Measurements from ENCODE around the gene EID1.

The EID1 gene

DNA sequence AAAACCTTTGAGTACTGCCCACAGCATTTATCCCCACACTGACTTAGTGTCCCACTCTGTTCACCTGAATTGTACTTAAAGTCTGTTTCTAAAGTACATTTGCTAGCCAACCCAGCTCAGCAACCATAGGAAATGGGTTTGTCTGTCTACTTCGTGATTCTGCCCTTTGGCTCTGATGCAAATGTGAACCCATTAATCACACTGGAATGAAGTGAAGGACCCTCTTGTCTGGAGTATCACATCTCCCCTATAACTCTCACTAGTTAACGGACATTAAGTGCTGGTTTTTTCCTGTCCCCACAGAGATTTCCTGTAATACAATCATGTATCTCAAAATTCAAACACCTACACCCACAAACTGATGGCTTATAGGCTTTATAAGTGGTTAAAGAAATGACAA, 20.5 kb downstream of the EID1 start:
- no peak overlapping the region for H3K4me2 ChIP-seq (ENCODE audit: low read depth, low read length)
- DNase-seq, result no peak

DNA sequence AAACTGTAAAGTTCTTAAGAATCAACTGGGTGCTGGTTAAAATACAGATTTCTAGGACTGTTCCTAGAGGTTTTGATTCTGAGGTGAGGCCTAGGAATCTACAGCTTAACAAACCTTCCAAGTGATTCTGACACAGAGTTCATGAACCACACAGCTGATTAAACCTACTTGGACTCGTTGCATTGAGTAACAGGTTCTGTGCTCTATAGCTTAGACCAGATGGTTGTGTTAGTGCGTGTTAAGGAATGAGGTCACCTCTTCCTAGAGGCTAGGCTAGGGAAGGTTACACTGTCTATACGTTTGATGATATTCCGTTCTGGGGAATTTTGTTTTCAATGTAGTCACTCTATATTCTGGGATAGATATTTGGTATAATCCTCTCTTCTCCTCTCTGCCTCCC, 21.9 kb downstream of the EID1 start:
- TF ChIP-seq EZH2phosphoT487 (IDR thresholded peaks at IDR 0.05; ENCODE audit: low read length) (no peak), EZH2 (optimal IDR thresholded peaks at IDR 0.05; ENCODE audit: low read depth, low read length) (no peak)
- TF ChIP-seq, protein P1, sequence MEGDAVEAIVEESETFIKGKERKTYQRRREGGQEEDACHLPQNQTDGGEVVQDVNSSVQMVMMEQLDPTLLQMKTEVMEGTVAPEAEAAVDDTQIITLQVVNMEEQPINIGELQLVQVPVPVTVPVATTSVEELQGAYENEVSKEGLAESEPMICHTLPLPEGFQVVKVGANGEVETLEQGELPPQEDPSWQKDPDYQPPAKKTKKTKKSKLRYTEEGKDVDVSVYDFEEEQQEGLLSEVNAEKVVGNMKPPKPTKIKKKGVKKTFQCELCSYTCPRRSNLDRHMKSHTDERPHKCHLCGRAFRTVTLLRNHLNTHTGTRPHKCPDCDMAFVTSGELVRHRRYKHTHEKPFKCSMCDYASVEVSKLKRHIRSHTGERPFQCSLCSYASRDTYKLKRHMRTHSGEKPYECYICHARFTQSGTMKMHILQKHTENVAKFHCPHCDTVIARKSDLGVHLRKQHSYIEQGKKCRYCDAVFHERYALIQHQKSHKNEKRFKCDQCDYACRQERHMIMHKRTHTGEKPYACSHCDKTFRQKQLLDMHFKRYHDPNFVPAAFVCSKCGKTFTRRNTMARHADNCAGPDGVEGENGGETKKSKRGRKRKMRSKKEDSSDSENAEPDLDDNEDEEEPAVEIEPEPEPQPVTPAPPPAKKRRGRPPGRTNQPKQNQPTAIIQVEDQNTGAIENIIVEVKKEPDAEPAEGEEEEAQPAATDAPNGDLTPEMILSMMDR (IDR thresholded peaks at IDR 0.05; ENCODE audit: low read length), result no peak
- no peaks in the 10 kb centered on the region for H3K9me3 ChIP-seq (replicated peaks; ENCODE audit: insufficient read depth, low read length)

More for the DNA sequence above, 20.5 kb downstream of the EID1 start:
- Histone ChIP-seq H3K9ac (ENCODE audit: low read length) (no peak overlapping the region), H3K36me3 (replicated peaks; ENCODE audit: insufficient read depth, low read length) (no peaks in the 10 kb centered on the region), H3K4me1 (ENCODE audit: low read length) (no peaks in the 10 kb centered on the region), H3K9me3 (replicated peaks; ENCODE audit: insufficient read depth, low read length) (no peaks in the 10 kb centered on the region), H3F3A (ENCODE audit: insufficient read depth, low read length) (no peaks in the 10 kb centered on the region), H3K4me3 (ENCODE audit: low read length) (no peak overlapping the region), H2AFZ (ENCODE audit: low read length) (no peak overlapping the region), H3K9me2 (replicated peaks; ENCODE audit: insufficient read depth, low read length) (no peaks in the 10 kb centered on the region), H4K20me1 (ENCODE audit: insufficient read depth, low read length) (no peaks in the 10 kb centered on the region), H3K27ac (ENCODE audit: low read length) (no peak overlapping the region), H3K27me3 (replicated peaks; ENCODE audit: insufficient read depth, low read length) (no peaks in the 10 kb centered on the region), H3K79me2 (ENCODE audit: low read length) (no peaks in the 10 kb centered on the region)
- TF ChIP-seq EZH2 (optimal IDR thresholded peaks at IDR 0.05; ENCODE audit: low read depth, low read length) (no peak), EZH2phosphoT487 (IDR thresholded peaks at IDR 0.05; ENCODE audit: low read length) (no peak)
- TF ChIP-seq, protein P1 (IDR thresholded peaks at IDR 0.05; ENCODE audit: low read length), result no peak

GRCh38 chr15:48904758-48905157, 26.8 kb downstream of the EID1 start:
- Histone ChIP-seq H3K27me3 (replicated peaks; ENCODE audit: insufficient read depth, low read length) (no peaks in the 10 kb centered on the region), H3K9ac (ENCODE audit: low read length) (no peak overlapping the region), H3K27ac (ENCODE audit: low read length) (no peak overlapping the region), H3K4me3 (ENCODE audit: low read length) (no peak overlapping the region), H3K9me2 (replicated peaks; ENCODE audit: insufficient read depth, low read length) (no peaks in the 10 kb centered on the region), H2AFZ (ENCODE audit: low read length) (no peak overlapping the region), H3K79me2 (ENCODE audit: low read length) (no peaks in the 10 kb centered on the region), H4K20me1 (ENCODE audit: insufficient read depth, low read length) (no peaks in the 10 kb centered on the region), H3K9me3 (replicated peaks; ENCODE audit: insufficient read depth, low read length) (no peaks in the 10 kb centered on the region), H3K4me2 (ENCODE audit: low read depth, low read length) (no peak overlapping the region), H3F3A (ENCODE audit: insufficient read depth, low read length) (no peaks in the 10 kb centered on the region), H3K36me3 (replicated peaks; ENCODE audit: insufficient read depth, low read length) (no peaks in the 10 kb centered on the region), H3K4me1 (ENCODE audit: low read length) (no peaks in the 10 kb centered on the region)
- no peak for DNase-seq
- TF ChIP-seq, protein P1 (IDR thresholded peaks at IDR 0.05; ENCODE audit: low read length), result no peak

More for the DNA sequence above, 21.9 kb downstream of the EID1 start:
- Histone ChIP-seq H3K4me1 (ENCODE audit: low read length) (no peaks in the 10 kb centered on the region), H3K9ac (ENCODE audit: low read length) (no peak overlapping the region), H4K20me1 (ENCODE audit: insufficient read depth, low read length) (no peaks in the 10 kb centered on the region), H2AFZ (ENCODE audit: low read length) (no peak overlapping the region), H3K27ac (ENCODE audit: low read length) (no peak overlapping the region), H3K9me2 (replicated peaks; ENCODE audit: insufficient read depth, low read length) (no peaks in the 10 kb centered on the region), H3F3A (ENCODE audit: insufficient read depth, low read length) (no peaks in the 10 kb centered on the region), H3K4me2 (ENCODE audit: low read depth, low read length) (no peak overlapping the region), H3K27me3 (replicated peaks; ENCODE audit: insufficient read depth, low read length) (no peaks in the 10 kb centered on the region), H3K79me2 (ENCODE audit: low read length) (no peaks in the 10 kb centered on the region), H3K4me3 (ENCODE audit: low read length) (no peak overlapping the region), H3K36me3 (replicated peaks; ENCODE audit: insufficient read depth, low read length) (no peaks in the 10 kb centered on the region)
- no peak for DNase-seq

Measured in MM.1S (cell line).